Panc1 (cell line): ENCODE measurements around the gene EXOSC3.

Source experiments
- CTCF ChIP-seq: fragments of 450-650 bp; IDR thresholded peaks from 2 replicates; pipeline ENCODE4 v1.5.1; 2017; ENCODE audit warnings: mild to moderate bottlenecking
- POLR2AphosphoS5 ChIP-seq: IDR thresholded peaks from 2 replicates; pipeline ENCODE4 v1.6.1; 2012; ENCODE audit warnings: mild to moderate bottlenecking, low read depth, low read length, moderate library complexity
- REST ChIP-seq, 2 experiments: IDR thresholded peaks; 2 replicates each; pipeline ENCODE4 v1.6.1; 2011 to 2012; ENCODE audit warnings: low read depth in 2 of 2, control low read depth in 1 of 2, low read length in 1 of 2, mild to moderate bottlenecking in 1 of 2, moderate library complexity in 1 of 2; ENCODE audit not compliant: insufficient read depth in 1 of 2
- SIN3A ChIP-seq: IDR thresholded peaks from 2 replicates; pipeline ENCODE4 v1.6.1; 2012; ENCODE audit warnings: low read depth, mild to moderate bottlenecking, low read length, moderate library complexity, borderline replicate concordance; ENCODE audit not compliant: insufficient read depth

GRCh38 chr9:37769306-37769705 is 15.6 kb downstream of the EXOSC3 start:
- TF ChIP-seq CTCF (no peak), POLR2AphosphoS5 (no peak), SIN3A (no peak), REST (IDR thresholded peaks at IDR 0.05; ENCODE audit: insufficient read depth in 1 of 2, low read depth in 2 of 2, low read length in 1 of 2) (no peak)
